Prostate gland (tissue), 2 donors: Measurements from ENCODE around the gene STOX2. TPM values are rescaled to one million over a fixed set of nuclear protein-coding genes. Genes with fewer than 3 reads are reported as not detected.

ENCODE experiments used
- DNase-seq: peaks from one replicate; pipeline ENCODE4 v3.0.0-alpha.2; 2019; ENCODE audit warnings: low spot score
- H3K27ac ChIP-seq, 2 donors: fragments of 200-600 bp; sonication (generic); 2 replicates each; pipeline ENCODE4 v1.5.1; 2017 to 2019
- H3K27me3 ChIP-seq: fragments of 200-600 bp; sonication (generic); replicated peaks from 2 replicates; pipeline ENCODE4 v1.5.1; 2019; ENCODE audit not compliant: insufficient read depth
- H3K36me3 ChIP-seq, 2 donors: fragments of 200-600 bp; sonication (generic); 1 replicate in 1 of 2; 2 replicates in 1 of 2; pipeline versions ENCODE4 v1.5.1 to v1.8.1; 2017 to 2019
- H3K4me1 ChIP-seq: fragments of 200-600 bp; sonication (generic); replicated peaks from 2 replicates; pipeline ENCODE4 v1.5.1; 2019
- H3K4me3 ChIP-seq, 2 donors: fragments of 200-600 bp; sonication (generic); 2 replicates each; pipeline ENCODE4 v1.5.1; 2017 to 2019
- H3K9me3 ChIP-seq: fragments of 200-600 bp; sonication (generic); 2 replicates; pipeline ENCODE4 v1.5.1; 2017
- CTCF ChIP-seq, 4 experiments: fragments of 200-600 bp in 2 of 4; fragments of 450-650 bp in 2 of 4; sonication (generic) in 2 of 4; IDR thresholded peaks; 1 replicate in 3 of 4; 2 replicates in 1 of 4; pipeline ENCODE4 v1.5.1; 2016 to 2019; ENCODE audit warnings: antibody characterized with exemption in 4 of 4, mild to moderate bottlenecking in 2 of 4, moderate library complexity in 2 of 4
- POLR2A ChIP-seq: fragments of 450-650 bp; IDR thresholded peaks from one replicate; pipeline ENCODE4 v1.6.1; 2016; ENCODE audit warnings: antibody characterized with exemption, mild to moderate bottlenecking
- POLR2AphosphoS5 ChIP-seq: sonication (generic); formaldehyde crosslinking; IDR thresholded peaks from one replicate; pipeline ENCODE4 v1.6.1; 2017; ENCODE audit warnings: antibody characterized with exemption
- WGBS: methylation state at CpG from one replicate; pipeline ENCODE4 v1.1.5; 2018; 5-methylcytosine and 5-hydroxymethylcytosine counted together
- intact Hi-C: fragments of 100-400 bp; cut with DNase I; formaldehyde crosslinking; loops from one replicate; pipeline ENCODE4 v1.14.2; 2022
- total RNA-seq, 2 donors: library from RNA; depleted of rRNA; stranded (reverse); fragments of >200 nt; gene quantifications; one replicate each; pipeline ENCODE4 v1.1.0, GENCODE V29; 2016

Gene STOX2
- total RNA-seq, 2 donors from 2014 or later, result 12.9 to 14.9 TPM

DNA sequence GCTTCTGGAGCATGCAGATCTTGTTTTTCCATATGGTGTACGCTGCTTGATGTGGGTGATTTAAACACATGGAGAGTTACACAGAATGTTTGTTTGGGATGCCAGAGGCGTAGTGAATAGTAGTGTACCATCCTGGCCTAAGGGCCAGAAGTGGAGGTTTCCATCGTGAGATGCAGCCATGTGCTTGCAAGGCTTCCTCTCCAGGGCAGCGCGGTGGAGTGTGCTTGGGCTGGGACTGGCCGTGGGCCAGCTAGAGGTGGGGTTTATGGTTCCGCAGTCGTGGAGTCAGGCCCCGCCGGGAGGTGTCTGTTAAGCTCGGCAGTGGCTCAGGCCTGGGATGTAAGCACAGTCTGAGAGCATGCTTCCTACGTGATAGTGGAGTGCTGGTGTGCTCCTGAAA, 14.0 kb downstream of the STOX2 start:
- H3K4me3 ChIP-seq, result no peak overlapping the region
- H3K9me3 ChIP-seq, result no peaks in the 10 kb centered on the region
- no peaks in the 10 kb centered on the region for H3K27me3 ChIP-seq
- H3K36me3 ChIP-seq, result no peaks in the 10 kb centered on the region
- no peak overlapping the region for H3K27ac ChIP-seq
- DNase-seq, result no peak
- 77% methylated on average over 12 of the region's 12 CpGs for WGBS
- TF ChIP-seq CTCF (IDR thresholded peaks at IDR 0.05), result no peak
- no peak for TF ChIP-seq POLR2A
- no peak for TF ChIP-seq POLR2AphosphoS5
- no peaks in the 10 kb centered on the region for H3K4me1 ChIP-seq
- intact Hi-C loops, result no loop called here

DNA sequence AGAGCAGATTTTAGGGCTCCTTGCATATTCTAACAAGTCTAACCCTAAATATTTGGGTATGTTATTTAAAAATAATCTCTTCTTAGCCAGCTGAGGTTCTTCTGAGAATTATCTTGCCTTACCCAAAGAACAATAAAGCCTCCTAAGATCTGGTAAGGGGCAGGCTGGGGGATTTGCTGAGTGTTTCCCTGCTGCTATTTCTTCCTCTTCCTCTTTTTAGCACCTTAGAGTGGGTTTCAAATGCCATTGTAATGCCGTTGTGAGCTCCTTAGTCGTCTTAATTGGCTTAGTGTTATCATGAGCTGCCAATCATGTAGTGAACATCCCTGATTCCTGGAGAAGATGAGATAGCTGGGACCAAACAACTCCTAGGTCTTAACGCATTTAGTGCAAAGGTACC, 15.4 kb downstream of the STOX2 start:
- H3K4me1 ChIP-seq, result no peaks in the 10 kb centered on the region
- intact Hi-C loops, result no loop called here
- H3K27me3 ChIP-seq, result no peaks in the 10 kb centered on the region
- DNase-seq, result no peak
- H3K27ac ChIP-seq, result no peak overlapping the region
- no peaks in the 10 kb centered on the region for H3K9me3 ChIP-seq
- no peaks in the 10 kb centered on the region for H3K36me3 ChIP-seq
- WGBS, result 42% methylated on average over 3 of the region's 3 CpGs
- H3K4me3 ChIP-seq, result no peak overlapping the region
- no peak for TF ChIP-seq POLR2A
- no peak for TF ChIP-seq POLR2AphosphoS5
- no peak for TF ChIP-seq CTCF (IDR thresholded peaks at IDR 0.05)

GRCh38 chr4:183921335-183921734, 16.2 kb downstream of the STOX2 start:
- no peaks in the 10 kb centered on the region for H3K4me1 ChIP-seq
- no peak overlapping the region for H3K4me3 ChIP-seq
- no peak for TF ChIP-seq POLR2A
- TF ChIP-seq CTCF (IDR thresholded peaks at IDR 0.05), result no peak
- no peak for TF ChIP-seq POLR2AphosphoS5
- H3K27me3 ChIP-seq, result no peaks in the 10 kb centered on the region
- no peak overlapping the region for H3K27ac ChIP-seq
- no peak for DNase-seq
- WGBS, result 77% methylated on average over 2 of the region's 2 CpGs
- intact Hi-C loops, result no loop called here
- no peaks in the 10 kb centered on the region for H3K9me3 ChIP-seq
- H3K36me3 ChIP-seq, result no peaks in the 10 kb centered on the region

- Histone ChIP-seq H3K9me3 (no peaks in the 10 kb centered on the region), H3K27me3 (no peaks in the 10 kb centered on the region), H3K4me3 (no peak overlapping the region), H3K4me1 (no peaks in the 10 kb centered on the region), H3K27ac (no peak overlapping the region), H3K36me3 (no peaks in the 10 kb centered on the region)
- intact Hi-C loops, result no loop called here
- TF ChIP-seq POLR2A, result no peak
- no peak for TF ChIP-seq CTCF (IDR thresholded peaks at IDR 0.05)
- no peak for TF ChIP-seq POLR2AphosphoS5
- WGBS, result 94% methylated on average over 12 of the region's 12 CpGs
- DNase-seq, result no peak
Observed at GRCh38 chr4:183924362-183925044, 19.4 kb downstream of the STOX2 start.

GRCh38 chr4:183926950-183927349, 21.8 kb downstream of the STOX2 start:
- Histone ChIP-seq H3K4me1 (no peaks in the 10 kb centered on the region), H3K9me3 (no peaks in the 10 kb centered on the region), H3K27ac (no peak overlapping the region), H3K27me3 (no peaks in the 10 kb centered on the region), H3K36me3 (no peaks in the 10 kb centered on the region), H3K4me3 (no peak overlapping the region)
- no peak for DNase-seq
- intact Hi-C loops, result no loop called here
- WGBS, result 90% methylated on average over 5 of the region's 5 CpGs
- TF ChIP-seq CTCF (IDR thresholded peaks at IDR 0.05) (no peak), POLR2A (no peak), POLR2AphosphoS5 (no peak)
